CD4-positive, alpha-beta T cell treated with Interleukin-21 for 1 hour (primary cell): Measurements from ENCODE around the gene AKR7A3.
"Not testable (repeated sequence)": the region's sequence is repeated elsewhere in the genome, so short reads cannot be mapped to it uniquely, and the experiment has no call there.

Source experiments
- DNase-seq: peaks from one replicate; pipeline ENCODE4 v3.0.0-alpha.2; 2020

The AKR7A3 gene

DNA sequence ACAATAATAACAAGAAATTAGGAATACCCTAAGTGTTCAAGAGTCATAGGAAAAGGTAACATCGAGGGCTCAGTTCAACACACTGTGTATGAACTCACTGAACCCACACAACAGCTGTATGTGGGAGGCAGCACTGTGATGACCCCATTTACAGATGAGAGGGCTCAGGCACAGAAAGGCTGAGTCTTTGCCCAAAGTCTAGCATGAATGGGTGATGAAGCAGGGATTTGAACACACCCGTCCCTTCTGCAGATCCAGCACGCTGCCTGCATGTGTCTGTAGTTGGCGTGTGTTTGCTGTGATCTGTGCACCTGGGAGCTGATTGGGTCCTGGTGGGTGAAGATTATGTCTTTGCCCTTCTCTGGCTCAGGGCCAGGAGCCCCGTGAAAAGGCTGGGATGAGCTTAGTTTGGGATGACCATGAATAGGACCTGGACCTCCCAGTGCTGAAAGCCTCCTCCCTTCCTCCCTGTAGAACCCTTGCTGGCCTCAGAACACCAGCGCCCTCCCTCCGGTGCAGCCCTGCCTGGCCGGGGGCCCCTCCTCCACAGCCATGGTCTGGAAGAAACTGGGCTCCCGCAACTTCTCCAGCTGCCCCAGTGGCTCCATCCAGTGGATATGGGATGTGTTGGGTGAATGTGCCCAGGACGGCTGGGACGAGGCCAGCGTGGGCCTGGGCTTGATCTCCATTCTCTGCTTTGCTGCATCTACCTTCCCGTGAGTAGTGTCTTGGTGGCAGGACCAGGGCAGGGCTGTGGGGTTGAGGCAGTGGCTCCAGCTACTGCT is 28.7 kb upstream of the AKR7A3 start:
- DNase-seq, result no peak

DNA sequence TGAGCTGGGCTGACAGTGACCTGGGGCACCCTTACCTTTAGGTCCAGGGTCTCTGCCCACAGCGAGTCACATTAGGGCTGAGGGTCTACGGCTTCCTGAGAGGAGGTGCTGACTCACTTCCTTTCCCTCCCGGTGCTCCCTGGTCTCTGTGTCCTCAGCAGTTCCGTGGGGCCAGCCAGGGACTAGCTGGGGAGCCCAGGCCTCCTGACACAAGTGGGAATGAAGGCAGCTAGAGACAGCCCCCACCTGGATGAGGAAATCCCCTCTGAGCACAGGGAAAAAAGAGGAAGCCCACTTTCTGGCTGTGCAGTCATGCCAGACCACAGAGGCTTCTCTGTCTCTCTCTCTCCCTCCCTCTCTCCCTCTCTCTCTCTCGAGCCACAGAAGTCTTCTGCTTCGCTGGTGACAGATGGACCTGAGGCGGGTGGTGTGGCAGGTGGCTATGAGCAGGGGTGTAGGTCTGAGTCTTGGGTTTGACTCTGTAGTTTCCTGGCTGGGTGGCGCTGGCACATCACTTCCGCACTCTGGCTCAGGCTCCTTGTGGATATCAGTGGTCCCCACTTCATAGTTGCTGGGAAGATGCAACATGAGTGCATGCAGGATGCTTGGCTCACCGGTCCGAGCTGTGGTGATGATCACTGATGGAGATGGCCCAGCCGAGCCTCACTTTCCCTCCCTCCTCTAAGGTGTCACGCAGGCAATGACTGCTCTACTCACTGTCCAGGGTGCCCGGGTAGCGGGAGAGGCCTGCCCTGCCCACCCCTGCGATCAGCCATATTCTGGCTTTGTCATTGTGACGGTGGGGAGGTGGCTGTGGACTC is 27.0 kb upstream of the AKR7A3 start:
- DNase-seq, result no peak

DNA sequence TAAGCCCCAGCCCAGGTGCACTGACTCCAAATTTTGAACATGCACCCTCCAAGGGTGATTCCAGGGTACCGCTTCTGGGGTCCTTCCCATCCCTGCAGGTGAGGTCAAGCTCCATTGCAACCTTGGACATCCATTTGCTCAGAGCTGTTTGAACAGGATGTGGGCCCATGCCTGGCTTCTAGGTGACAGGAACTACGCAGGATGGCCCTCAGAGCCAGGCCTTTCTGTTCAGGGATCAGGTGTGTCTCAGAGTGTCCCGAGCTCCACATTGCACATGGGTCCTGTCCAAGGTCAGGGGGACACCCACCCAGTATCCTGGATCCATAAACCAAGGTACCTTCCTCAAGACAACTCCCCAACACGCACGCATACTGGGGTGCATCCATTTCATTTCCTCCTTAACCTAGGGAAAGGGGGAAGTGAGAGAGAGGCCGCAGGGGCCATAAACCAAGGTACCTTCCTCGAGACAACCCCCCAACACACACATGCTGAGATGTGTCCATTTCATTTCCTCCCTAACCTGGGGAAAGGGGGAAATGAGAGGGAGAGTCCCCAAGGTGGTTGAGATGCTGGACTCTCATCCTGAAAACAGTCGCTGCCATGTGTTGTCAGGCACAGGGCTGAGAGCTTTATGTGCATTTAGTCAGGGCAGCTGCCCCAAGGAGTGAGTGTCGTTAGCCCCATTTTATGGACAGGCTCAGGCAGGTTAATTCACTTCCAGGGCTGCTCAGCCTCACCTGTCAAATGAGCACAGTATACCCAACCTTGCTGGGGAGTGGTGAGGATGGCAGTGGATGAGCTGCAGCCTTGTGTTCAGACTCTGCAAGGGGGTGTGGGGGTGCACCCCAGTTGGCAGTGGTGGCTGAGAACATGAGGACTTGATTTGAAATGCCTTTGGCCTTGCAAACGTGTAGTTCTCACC is 25.7 kb upstream of the AKR7A3 start:
- no peak for DNase-seq

DNA sequence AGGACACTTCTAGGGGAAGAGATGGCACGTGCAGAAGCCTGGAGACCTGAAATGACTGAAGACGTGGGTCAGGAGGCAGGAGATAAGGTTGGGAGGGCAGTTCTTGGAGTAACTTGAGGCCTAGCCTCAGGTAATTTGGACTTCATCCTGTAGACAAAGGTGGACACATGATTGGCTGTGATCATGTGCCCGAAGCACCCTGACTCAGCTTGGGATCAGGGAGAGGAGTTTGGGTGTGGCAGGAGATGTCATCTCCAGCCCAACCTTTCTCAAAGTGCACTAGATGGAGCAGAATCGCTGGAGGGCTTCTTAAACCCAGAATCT is 25.0 kb upstream of the AKR7A3 start:
- no peak for DNase-seq

DNA sequence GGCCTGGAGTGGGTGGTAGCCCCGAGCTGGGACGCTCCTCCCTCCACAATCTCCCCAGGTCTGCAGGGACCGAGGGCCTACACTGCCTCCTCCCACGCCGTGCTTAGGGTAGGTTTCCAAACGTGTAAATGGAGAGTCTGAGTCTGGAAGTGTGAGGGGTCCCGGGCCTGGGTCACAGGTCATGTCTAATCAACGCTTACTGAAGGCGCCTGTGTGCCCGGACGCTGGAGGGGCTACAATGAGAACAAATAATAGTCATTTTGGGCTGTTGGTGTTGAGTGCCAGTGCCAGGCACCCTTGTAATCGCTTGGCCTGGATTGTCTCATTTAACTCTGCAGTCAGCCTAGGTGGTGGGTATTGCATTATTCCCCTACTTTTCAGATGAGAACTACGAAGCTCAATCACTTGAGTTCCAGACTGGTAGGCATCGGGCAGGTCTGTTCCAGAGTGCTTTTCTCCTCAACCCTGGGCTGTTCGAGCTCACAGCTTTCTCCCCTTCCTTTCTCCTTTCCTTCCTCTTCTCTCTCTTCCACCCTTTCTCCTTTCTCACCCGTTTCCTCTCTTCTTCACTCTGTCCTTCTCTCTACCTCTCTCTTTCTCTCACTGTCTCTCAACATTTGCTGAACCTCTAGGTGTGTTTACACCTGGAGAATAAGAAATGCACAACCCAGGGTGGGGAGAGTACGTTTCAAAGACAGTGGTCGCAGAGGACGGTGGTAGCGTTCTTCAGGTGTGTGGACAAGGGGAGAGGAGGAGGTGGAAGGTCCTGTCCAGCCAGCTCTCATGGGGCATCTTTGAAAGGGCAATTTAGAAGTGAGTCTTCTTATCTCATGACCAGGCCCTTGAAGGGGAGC is 24.4 kb upstream of the AKR7A3 start:
- DNase-seq, result no peak

DNA sequence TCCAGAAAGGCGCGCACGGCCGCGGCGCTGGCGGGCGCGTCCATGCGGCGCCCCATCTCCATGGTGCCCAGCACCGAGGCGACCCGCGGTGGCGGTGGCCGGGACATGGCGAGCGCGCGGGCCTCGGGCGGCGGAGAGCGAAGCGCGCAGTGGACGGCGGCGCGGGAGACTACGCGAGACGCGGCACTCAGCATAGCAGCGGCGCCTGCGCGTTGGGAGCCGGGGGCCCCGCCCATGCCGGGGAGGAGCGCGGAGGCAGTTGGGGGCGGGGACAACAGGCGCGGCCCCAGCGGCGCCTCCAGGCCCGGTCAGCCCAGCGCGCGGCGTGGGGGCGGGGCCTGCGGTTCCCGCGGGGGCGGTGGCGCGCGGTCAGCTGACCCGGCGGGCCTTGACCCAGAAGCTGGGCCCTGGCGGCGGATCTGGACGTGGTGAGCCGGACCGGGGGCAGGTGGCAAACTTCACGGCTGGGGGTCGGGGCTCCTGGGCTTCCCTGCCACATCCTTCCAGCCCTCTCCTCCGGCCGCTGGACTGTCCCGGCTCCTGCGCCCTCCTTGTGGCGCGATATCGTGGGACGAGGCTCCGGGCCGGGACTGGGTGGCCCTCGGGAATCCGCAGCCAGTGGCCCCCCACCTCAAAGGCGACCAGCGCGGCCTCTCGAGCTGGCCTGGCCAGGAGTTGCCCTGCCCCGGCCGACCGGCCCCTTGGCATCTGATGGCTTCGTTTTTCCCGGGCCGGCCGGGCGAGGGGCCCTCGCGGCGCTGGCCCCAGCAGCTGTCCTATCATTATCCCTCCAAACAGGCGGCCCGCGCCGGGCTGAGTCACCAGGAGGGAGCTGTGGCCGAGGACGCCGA is 23.6 kb upstream of the AKR7A3 start, which contains the start of the genes AKR7A2 and SLC66A1:
Gene AKR7A2, minus strand, starts transcription at position 214 of the 851 bp plus-strand sequence. Its CDS starts 20 bp downstream, at position 194.
Gene SLC66A1, plus strand, starts transcription at position 396 of the 851 bp plus-strand sequence. CDS start 5,352 bp downstream, outside the sequence.
- DNase-seq, result peak; percentile 92

DNA sequence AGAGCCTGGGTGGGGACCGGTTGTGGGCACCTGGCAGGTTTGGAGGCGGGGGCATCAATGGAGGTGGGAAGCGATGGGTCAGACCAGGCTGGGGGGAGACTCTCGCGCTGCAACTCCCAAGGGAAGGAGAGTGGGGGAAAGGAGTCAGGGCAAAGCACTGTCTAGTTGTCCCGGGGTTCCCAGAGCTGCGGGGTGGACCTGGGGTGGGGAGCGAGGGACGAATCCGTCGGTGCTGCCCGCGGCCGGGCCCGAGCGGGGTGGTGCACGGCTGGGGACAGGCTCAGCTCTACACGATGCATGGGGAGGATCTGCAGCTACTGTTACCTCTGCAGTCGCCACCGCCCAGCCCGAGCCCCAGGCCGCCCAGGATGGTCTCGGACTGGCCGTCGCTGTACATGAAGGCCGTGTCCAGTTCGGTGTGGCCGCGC is 22.9 kb upstream of the AKR7A3 start:
- DNase-seq, result no peak

DNA sequence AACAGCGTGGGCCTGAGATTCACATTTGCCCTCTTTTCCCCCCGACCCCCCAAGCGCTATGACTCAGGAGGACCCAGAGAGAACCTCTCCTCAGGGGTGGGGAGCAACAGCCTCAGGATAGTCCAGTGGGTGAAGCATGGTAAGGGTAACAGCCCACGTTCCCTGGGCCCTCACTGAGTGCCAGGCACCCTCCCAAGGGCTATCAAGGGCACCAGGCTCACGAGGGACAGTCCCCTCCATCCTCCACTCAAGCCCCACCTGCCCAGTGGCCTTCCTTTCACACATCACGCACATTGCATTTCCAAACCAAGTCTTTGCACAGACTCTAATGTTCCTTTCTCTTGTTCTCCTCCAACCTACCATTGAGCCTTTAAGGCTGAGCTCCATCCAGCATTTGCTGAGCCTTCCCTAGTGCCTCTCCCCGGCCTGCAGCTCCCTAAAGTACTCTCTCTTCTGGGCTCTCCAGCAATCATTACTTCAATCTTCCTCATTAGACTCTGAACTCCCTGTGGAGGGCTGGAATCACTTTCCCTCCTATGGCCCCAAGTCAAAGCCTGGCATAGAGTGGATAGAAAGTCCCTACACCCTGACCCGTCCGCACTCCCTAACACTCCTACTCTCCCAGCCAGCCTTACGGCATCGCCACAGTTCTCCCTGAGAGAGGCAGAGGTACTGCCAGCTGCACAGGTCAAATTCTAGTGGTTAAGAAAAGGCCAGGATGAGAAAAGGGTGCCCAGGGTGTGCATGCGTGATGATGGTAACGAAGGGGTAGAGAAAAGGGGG is 22.3 kb upstream of the AKR7A3 start:
- no peak for DNase-seq

DNA sequence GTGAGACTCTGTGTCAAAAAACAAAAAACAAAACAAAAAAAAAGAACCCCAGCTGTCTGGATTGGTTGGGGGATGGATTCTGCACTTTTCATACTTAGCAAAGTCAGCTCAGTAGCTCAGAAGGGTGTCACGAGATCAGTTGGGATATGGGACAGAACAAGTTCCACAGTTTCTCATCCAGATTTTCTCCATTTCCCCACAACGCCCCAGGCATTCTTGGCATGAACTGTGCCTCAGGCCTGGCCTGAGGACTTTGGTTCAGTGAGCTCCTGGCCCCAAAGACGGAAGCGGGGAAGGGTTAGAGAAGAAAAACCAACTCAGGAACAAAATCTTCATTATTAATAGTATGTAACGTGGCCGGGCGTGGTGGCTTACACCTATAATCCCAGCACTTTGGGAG is 21.5 kb upstream of the AKR7A3 start:
- DNase-seq, result no peak

DNA sequence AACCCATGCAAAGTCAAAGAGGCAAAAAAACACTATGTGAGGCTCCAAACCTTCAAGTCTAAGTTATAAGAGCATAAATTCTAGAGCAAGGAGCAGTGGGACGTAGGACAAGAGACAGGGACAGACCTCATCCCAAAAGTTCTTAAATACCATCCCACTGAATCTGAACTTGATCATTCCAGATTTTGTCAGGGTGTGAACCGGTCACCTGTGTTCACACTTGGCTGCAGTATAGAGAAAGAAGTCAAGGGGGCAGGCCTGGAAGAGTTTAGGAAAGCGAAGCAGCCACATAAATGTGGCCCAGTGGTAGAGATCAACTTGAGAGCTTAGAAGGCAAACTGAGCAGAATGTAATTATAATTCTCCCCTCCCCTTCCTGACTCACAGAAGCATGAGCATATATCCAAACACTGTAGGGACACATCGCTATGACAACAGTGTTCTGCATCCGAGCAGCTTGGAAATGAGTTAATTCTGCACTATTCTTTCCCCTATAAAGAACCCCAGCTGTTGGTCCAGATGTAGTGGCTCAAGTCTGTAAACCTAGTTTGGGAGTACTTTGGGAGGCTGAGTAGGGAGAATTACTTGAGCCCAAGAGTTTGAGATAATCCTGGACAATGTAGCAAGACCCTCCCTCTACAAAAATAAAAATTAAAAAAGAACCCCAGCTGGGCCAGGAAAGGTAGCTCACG is 20.7 kb upstream of the AKR7A3 start:
- DNase-seq, result no peak

DNA sequence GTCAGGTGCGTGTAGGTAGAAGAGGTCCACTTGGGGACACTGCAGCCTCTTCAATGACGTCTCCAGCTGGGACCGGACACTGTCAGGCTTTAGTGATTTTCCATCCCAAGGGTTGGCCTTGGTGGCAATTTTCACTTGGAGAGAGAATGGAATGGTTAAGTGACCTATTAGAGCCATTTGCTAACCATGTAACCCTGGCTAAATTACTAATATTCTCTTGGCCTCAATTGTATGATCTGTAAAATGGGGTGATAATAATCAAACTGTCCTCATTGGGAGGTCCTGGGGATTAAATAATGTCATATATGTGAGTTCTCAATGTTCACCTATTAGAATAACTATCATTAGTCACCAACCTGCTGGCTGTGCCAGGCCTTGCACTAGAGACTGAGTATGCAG is 19.9 kb upstream of the AKR7A3 start:
- no peak for DNase-seq

DNA sequence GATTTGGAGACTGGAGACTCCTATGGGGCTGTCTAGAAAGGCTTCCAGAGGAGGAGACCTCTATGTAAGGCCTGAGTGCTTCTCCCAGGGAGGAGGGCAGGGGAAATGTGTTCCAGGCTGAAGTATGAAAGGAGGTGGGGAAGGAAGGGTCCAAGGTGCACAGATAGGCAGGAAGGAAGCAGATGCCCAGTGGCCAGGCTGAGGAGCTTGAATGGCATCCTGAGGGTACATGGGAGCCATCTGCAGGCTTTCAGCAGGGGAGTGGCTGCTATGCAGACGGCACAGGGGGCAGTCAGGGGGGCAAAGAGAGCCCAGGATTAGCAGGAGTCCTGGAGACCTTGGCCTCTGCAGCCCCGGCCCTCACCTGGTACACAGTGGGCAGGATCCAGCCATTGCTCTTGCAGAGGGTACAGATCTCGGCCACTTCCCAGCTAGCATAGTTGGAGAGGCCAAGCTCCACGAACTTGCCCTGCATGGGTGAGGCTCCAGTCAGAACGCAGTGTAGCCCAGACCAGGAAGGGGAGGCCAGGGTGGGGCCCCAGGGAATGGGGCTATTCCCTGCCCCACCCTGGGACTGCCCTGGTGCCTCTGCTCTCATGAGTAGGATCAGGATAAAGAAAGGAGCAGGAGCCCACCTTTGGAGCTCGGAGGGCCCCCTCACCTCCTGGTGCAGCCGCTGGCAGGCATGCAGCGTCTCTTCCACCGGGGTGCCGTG is 19.4 kb upstream of the AKR7A3 start:
- DNase-seq, result no peak

DNA sequence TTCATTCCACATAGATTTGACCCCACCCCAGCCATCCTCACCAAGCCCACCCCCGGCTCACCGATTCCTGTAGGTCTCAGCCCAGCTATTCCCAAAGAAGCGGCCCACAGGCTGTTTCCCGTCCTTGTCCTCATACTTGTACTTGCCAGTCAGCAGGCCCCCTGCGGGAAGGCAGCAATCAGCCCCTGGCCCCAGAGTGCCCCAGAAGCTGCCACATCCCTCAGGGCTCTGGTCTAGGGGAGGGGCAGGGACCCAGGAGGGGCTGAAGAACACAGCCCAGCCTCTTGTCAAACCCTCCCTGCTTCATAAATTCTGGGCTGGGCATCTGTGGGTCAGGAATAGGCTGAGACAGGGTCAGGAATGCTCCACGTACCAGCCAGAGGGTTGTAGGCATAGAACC is 18.4 kb upstream of the AKR7A3 start:
- no peak for DNase-seq

DNA sequence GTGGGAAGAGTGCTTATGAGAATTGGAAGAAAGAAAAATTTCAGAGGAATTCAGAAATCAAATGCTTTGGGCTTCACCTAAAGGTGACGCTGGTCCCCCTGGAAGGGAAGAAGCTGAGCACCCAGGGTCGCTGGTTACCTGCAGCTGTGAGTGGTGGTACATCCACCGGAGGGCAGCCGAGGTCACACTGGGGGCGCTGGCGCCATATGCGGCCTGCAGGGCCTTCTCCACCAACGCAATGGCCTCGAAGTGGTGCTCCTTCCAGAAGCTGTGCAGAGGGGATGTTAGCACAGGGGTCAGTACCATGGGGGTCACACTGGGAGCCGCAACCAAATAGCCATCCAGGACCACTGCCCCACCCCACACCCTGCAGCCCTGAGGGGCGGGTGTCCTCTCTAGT is 17.3 kb upstream of the AKR7A3 start:
- no peak for DNase-seq

DNA sequence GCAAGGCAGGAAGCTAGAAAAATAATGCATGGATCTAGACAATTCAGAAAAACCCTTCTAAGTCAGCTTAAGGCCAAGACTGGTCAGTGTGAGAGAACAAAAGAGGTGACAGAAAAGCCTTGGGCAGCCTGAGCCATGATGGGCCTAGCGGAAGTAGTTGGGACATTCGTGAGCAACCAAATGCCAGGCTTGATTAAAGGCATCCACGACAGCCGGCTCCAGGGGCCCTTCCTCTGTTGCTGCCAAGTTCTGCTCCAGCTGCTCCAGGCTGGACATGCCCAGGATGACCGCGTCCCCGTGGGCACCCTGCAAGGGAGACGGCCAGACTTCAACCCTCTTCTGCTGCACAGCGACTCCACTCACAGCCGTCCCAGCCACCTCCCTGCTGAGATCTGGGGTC is 15.5 kb upstream of the AKR7A3 start:
- DNase-seq, result not testable (repeated sequence)

DNA sequence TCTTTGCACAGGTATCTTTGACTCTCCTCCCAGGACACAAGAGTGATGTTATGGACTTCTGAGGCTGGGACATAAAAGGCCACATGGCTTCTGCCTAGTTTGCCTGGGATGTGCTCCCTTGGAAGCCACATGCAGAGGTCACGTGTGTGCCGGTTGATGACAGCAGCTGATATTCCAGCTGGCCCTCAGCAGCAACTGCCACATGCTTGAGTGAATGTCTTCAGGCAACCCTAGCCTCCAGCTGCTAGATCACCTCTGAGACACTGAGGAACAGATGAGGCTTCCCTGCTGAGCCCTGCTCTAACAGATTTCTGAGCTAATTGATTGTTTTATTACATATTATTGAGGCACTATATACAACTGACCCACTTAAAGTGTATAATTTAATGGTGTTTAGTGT is 11.6 kb upstream of the AKR7A3 start:
- no peak for DNase-seq

DNA sequence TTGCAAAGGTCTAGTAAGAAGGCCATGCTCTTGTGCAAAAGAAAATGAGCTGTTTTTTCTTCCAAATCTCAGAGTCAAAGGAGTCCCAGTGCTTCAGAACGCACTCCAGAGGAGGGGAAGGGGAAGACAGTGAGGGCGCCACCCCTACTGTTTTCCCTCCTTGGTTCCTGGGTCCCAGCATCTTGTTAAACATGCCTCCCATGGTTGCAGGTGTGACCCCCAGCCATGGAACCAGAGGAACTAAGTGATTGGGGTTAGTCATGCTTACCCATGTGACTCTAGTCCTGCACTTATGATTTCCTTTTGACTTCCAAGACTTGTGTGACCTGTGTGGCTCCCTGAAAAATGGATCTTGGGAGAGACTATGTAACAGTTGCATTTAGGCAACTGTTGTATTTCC is 6.1 kb upstream of the AKR7A3 start:
- no peak for DNase-seq

DNA sequence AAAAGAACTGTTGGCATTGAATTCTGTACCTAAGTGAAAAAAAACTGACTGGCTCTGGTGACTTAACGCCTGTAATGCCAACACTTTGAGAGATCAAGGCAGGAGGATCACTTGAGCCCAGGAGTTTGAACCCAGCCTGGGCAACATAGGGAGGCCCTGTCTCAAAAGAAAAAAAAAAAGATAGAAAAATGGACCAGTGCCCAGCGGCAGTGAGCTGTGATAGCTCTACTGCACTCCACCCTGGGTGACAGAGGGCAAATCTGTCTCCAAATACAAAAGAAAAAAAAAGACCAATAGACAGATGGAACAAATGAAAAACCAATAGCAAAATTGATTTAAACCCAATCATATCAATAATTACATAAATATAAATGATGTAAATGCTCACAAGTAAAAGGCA is 674 bp upstream of the AKR7A3 start:
- DNase-seq, result no peak
